ENCODE data around the gene SMIM5.

- TF ChIP-seq EZH2 (IDR thresholded peaks at IDR 0.05; ENCODE audit: insufficient read depth, poor library complexity, severe bottlenecking) (no peak), EZH2phosphoT487 (IDR thresholded peaks at IDR 0.05; ENCODE audit: insufficient read depth, low read depth) (no peak)
Observed at GRCh38 chr17:75654176-75654575, 20.9 kb downstream of the SMIM5 start.

Data from GM23248 (cell line).